ENCODE measurements around the gene UNC13A. TPM values are rescaled to one million over a fixed set of nuclear protein-coding genes. Genes with fewer than 3 reads are reported as not detected.

Gene UNC13A
- total RNA-seq, 1 experiment from 2014 or later, result 22.2 TPM

- no peak overlapping the region for H2BK15ac ChIP-seq (ENCODE audit: low read depth, low read length)
- H3K27me3 ChIP-seq (ENCODE audit: insufficient read depth, low read length), result no peaks in the 10 kb centered on the region
- no peak overlapping the region for H2BK20ac ChIP-seq (ENCODE audit: low read depth, low read length, poor library complexity, severe bottlenecking)
- no peaks in the 10 kb centered on the region for H3K79me1 ChIP-seq (ENCODE audit: insufficient read depth, low read depth, low read length, poor library complexity, severe bottlenecking)
- Mint-ChIP-seq H3K9me3 (no peaks in the 10 kb centered on the region), H3K36me3 (ENCODE audit: insufficient read depth in 1 of 3, low read depth in 3 of 3) (peaks cover 23 to 46% (median 36%) of the 10 kb centered on the region in 3 experiments), H3K27ac (no peak overlapping the region; a peak in 1 of 7 replicates), H3K4me3 (no peak overlapping the region), H3K4me1 (peaks cover 0 to 9% of the 10 kb centered on the region in 2 experiments; a peak in 2 of 4 replicates), H3K27me3 (ENCODE audit: low read depth) (no peaks in the 10 kb centered on the region; the same call in 1 of the 2 replicates)
- H3K23ac ChIP-seq (ENCODE audit: insufficient read length, low read depth, low read length), result no peak overlapping the region
- H2BK120ac ChIP-seq (ENCODE audit: low read depth, low read length, poor library complexity, severe bottlenecking), result no peak overlapping the region
- H2BK12ac ChIP-seq (ENCODE audit: insufficient read length, low read depth, low read length), result no peak overlapping the region
- H4K91ac ChIP-seq (ENCODE audit: insufficient read length, low read depth, low read length), result no peak overlapping the region
- H3T11ph ChIP-seq (ENCODE audit: low read length), result no peak overlapping the region
- peak; percentile 57 for DNase-seq
- H4K20me1 ChIP-seq (ENCODE audit: control insufficient read depth, insufficient read depth, insufficient read length), result no peaks in the 10 kb centered on the region
- no peak overlapping the region for H3K4me2 ChIP-seq (ENCODE audit: insufficient read depth, insufficient read length, low read length)
- no peak overlapping the region for H3K18ac ChIP-seq (ENCODE audit: insufficient read length, low read depth, low read length)
- H3K9me3 ChIP-seq (ENCODE audit: control insufficient read depth, low read depth, low read length), result no peaks in the 10 kb centered on the region
- no peaks in the 10 kb centered on the region for H3K4me1 ChIP-seq (ENCODE audit: insufficient read depth, low read length)
- no peak overlapping the region for H2BK5ac ChIP-seq (ENCODE audit: insufficient read length, low read length)
- no peaks in the 10 kb centered on the region for H3K79me2 ChIP-seq (ENCODE audit: insufficient read depth, low read length)
- TF ChIP-seq CTCF (conservative IDR thresholded peaks at IDR 0.05), result no peak
- H3K56ac ChIP-seq (ENCODE audit: insufficient read length, low read depth, low read length), result no peak overlapping the region
- H3K9ac ChIP-seq (ENCODE audit: extremely low read depth, insufficient read length, low read length), result no peak overlapping the region
- H3K4ac ChIP-seq (ENCODE audit: low read depth, low read length), result no peak overlapping the region
- H4K8ac ChIP-seq (replicated peaks; ENCODE audit: insufficient read length, low read depth, low read length), result no peak overlapping the region
- no peak overlapping the region for H4K5ac ChIP-seq (ENCODE audit: insufficient read length, low read depth, low read length)
- H3K14ac ChIP-seq (ENCODE audit: insufficient read depth, low read length), result no peak overlapping the region
- WGBS (ENCODE audit: extremely low coverage, insufficient read length, low lambda C conversion rate), result no CpG with 5 or more reads among the region's 50 CpGs
- H2AFZ ChIP-seq (ENCODE audit: low read length), result no peak overlapping the region
- H3K23me2 ChIP-seq (ENCODE audit: insufficient read length, low read depth, low read length, poor library complexity, severe bottlenecking), result no peaks in the 10 kb centered on the region
- no peak overlapping the region for H2AK5ac ChIP-seq (ENCODE audit: insufficient read length, low read length)
- no peak overlapping the region for H3K27ac ChIP-seq (ENCODE audit: insufficient read length, low read depth, low read length)
These were observed 40.8 kb downstream of the UNC13A start for GRCh38 chr19:17647071-17648020.

Measured in H9 (cell line).